GM12891 (cell line): Measurements from ENCODE around the gene DISP1.

Experiments used
- POLR2A ChIP-seq: IDR thresholded peaks from 2 replicates; pipeline ENCODE4 v1.6.1; 2011; ENCODE audit warnings: low read depth, low read length, control low read depth
- POLR2AphosphoS5 ChIP-seq: IDR thresholded peaks from 2 replicates; pipeline ENCODE4 v1.6.1; 2011; ENCODE audit warnings: low read depth, low read length, control low read depth

DNA sequence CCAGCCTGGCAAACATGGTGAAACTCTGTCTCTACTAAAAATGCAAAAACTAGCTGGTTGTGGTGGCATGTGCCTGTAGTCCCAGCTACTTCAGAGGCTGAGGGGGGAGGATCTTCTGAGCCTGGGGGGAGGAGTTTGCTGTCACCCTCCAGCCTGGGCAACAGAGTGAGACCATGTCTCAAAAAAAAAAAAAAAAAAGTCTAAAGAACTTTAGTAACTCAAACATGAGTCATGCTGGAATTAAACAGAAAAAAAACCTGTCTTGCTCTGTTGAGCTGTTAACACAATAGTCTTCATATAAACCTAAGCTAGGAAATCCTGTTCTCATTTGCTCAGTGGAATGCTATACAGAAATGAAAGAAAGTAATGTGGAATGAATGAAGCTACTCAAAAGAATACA, 16.7 kb upstream of the DISP1 start:
- TF ChIP-seq POLR2AphosphoS5 (no peak), POLR2A (no peak)
